ENCODE data around the gene TMEM35A. TPM values are rescaled to one million over a fixed set of nuclear protein-coding genes. Genes with fewer than 3 reads are reported as not detected.

TMEM35A gene, protein sequence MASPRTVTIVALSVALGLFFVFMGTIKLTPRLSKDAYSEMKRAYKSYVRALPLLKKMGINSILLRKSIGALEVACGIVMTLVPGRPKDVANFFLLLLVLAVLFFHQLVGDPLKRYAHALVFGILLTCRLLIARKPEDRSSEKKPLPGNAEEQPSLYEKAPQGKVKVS
- not detected in 5 replicates for total RNA-seq (2022; extraction: Qiagen RNA extraction)

DNA sequence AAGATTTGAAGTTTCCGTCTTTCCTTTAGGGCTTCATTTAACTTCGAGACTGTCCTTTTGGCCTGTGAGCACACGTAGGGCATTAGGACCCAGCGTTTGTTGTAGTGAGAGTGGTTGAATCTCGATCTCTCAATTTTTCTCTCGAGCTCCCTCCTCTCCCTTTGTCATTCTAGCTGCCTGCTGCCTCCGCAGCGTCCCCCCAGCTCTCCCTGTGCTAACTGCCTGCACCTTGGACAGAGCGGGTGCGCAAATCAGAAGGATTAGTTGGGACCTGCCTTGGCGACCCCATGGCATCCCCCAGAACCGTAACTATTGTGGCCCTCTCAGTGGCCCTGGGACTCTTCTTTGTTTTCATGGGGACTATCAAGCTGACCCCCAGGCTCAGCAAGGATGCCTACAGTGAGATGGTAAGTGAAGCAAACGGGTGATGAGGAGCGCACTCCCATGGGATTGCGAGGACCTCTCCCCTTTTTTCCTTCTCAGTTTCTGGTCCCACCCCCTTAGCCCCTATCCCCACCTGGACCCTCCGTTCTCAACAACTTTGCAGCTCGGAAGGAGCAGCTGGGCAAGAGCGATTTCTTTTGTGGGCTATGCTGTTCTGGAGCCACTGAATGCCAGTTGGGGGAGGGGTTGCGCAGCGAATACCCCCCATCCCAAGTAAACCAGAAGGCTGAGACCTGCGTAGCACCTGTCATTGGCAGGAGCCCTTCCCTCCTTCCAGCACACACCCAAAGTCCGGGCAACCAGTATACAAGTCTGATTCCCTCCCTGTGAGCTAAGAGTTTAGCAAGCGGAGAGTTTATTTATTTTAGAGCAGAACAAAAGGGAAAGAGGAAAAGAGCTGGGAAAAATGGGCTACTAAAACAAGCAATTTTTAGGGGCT, at the start of gene TMEM35A:
TMEM35A (plus strand) TSS at position 164 of the 883 bp plus-strand sequence; CDS start at position 288, 124 bp downstream.

DNA sequence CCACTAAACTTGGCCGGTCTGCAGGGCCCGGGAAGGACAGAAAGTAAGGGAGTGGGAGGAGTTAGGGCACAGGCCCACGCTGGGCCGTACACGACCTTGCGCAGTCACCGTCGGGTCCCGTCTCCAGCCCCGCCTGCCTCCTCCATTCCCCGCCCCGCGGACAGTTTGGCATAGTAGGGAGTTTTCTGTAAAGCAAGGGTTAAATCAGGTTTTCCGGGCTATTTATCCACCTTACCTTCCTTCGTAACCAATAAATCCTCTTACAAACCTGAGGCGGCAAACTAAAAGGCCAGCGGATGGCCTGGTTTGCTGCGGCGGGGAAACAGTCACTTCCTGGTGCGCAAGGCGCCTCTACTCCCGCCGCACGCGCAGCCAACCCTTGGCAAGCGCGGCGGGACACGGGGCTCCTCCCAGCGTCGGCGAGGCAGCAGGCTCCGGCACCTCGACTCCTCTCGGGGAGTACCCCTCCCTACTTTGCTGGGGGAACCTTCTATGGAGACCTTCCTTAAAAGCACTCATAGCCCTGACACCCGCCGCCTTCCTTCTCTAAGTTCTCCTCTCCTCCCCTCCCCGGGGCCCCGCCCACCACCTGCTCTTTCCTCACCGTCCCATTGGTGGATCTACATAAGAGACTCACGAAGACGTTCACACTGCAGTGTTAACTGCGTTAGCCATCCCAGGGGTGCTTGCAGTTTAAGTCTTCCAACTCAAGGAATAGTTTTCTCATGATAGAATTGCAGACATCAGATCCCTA, 27.0 kb upstream of the TMEM35A start, which contains the start of gene TRMT2B:
TRMT2B (minus strand) TSS at position 563 of the 754 bp plus-strand sequence. CDS start 9,822 bp downstream, outside the sequence.

DNA sequence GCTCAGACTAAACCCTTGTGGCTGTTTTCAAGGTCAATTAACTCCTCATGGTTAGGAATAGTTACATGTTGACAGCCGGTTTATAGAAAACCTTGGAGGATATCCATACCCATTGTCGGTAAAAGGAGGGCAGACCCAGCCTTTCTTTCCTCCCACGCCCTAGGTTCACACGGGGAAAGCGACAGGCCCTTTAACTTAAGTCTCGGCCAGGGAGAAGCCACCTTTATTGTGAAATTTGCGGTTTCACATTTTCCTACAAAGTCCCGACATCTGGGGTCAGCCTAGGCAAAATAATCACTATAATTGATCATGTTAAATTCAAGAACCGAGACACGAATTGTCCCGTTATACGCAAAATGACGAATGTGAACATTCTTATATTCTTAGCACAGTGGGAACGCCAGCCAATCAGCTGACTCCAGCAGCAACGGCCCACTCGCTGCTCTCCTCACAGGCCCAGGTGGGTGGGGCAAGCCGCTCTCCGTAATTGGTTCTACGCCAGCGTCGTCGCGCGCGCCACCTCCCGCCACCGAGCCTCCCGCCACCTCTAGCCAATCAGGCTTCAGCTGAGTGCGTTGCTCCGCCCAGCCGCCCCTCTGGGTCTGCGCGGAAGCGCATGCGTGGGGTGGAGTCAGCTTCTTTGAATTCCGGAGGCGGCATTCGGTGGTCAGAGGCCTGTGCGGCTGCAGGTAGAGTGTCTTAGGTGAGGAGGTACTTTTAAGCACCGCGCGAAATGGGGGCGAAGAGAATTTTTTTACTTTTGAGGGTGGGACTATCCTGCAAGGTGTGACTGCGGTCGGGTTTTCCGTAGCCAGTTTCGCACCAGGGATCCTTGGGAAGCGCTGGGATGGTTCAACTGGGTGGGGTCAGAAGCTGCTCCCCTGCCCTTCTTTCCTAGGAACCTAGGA, 19.1 kb downstream of the TMEM35A start, which contains the start of gene CENPI:
CENPI (plus strand) TSS at position 659 of the 908 bp plus-strand sequence. CDS start 2,867 bp downstream, outside the sequence.

Other genes starting within 250 kb of the TMEM35A start
- gene NOX1, start 204.5 kb upstream of the TMEM35A start, total RNA-seq (2022; extraction: Qiagen RNA extraction) = 0.09 to 0.15 TPM in 2 of 5 replicates, not detected in the others
- gene XKRX, start 150.0 kb upstream of the TMEM35A start, total RNA-seq (2022; extraction: Qiagen RNA extraction) = 0.24 to 0.39 TPM (median 0.29 TPM) in 5 replicates
- 0.07 to 0.38 TPM (median 0.19 TPM) in 4 of 5 replicates, not detected in the other for gene ARL13A, start 109.2 kb upstream of the TMEM35A start, total RNA-seq (2022; extraction: Qiagen RNA extraction)
- 12.6 to 15.6 TPM (median 13.4 TPM) in 5 replicates for gene TRMT2B, start 26.8 kb upstream of the TMEM35A start, total RNA-seq (2022; extraction: Qiagen RNA extraction)
- gene CENPI, start 19.3 kb downstream of the TMEM35A start, total RNA-seq (2022; extraction: Qiagen RNA extraction) = 8.5 to 15.1 TPM (median 12.9 TPM) in 5 replicates
- gene DRP2, start 140.9 kb downstream of the TMEM35A start, total RNA-seq (2022; extraction: Qiagen RNA extraction) = 0.09 to 0.28 TPM (median 0.23 TPM) in 5 replicates
- 0.07 to 0.16 TPM (median 0.10 TPM) in 5 replicates for gene TAF7L, start 212.5 kb downstream of the TMEM35A start, total RNA-seq (2022; extraction: Qiagen RNA extraction)

Measured in A549 treated with CORT108297 at 1 μM for 4 hours (cell line).